K562 (cell line): Measurements from ENCODE around the gene LPIN3. TPM values are rescaled to one million over a fixed set of nuclear protein-coding genes. Genes with fewer than 3 reads are reported as not detected.

Experiments
- ATF3 ChIP-seq, 2 experiments: fragments of 450-650 bp in 1 of 2; sonication (generic) in 1 of 2; formaldehyde crosslinking in 1 of 2; IDR thresholded peaks in 1 of 2; conservative IDR thresholded peaks in 1 of 2; 2 replicates each; pipeline versions ENCODE4 v1.6.1 to v1.8.1; 2016 to 2023; ENCODE audit warnings: mild to moderate bottlenecking in 2 of 2, moderate library complexity in 2 of 2, inconsistent platforms in 1 of 2, missing genetic modification reagents in 1 of 2
- HCFC1 ChIP-seq: IDR thresholded peaks from 2 replicates; pipeline ENCODE4 v1.6.1; 2012; ENCODE audit warnings: low read depth, low read length, improper control_type of control experiment
- ID3 ChIP-seq, 2 experiments: fragments of 250-450 bp in 1 of 2; fragments of 450-650 bp in 1 of 2; sonication (Bioruptor Pico) in 1 of 2; IDR thresholded peaks; 2 replicates each; pipeline versions ENCODE4 v1.6.1 to v1.8.0; 2016 to 2021; ENCODE audit warnings: mild to moderate bottlenecking in 2 of 2, moderate library complexity in 2 of 2, missing compliant biosample characterization in 1 of 2, missing genetic modification characterization in 1 of 2
- POLR2G ChIP-seq: fragments of 200-400 bp; formaldehyde crosslinking; IDR thresholded peaks from 2 replicates; pipeline ENCODE4 v1.6.1; 2017; ENCODE audit warnings: low read depth, mild to moderate bottlenecking, antibody characterized with exemption, low read length, moderate library complexity
- ZNF609 ChIP-seq: sonication (generic); formaldehyde crosslinking; IDR thresholded peaks from 2 replicates; pipeline ENCODE4 v1.8.1; 2023; ENCODE audit warnings: missing genetic modification reagents, mild to moderate bottlenecking, borderline replicate concordance
- polyA plus RNA-seq, 8 experiments: library from polyadenylated mRNA; depleted of rRNA in 4 of 8; stranded (reverse) in 5 of 8; unstranded in 3 of 8; fragments of >200 nt; fragmentation: Nextera tagmentation in 2 of 8; fragmentation: Illumina TruSeq in 1 of 8; extraction: Ambion mirVana in 2 of 8; extraction: Trizol in 1 of 8; gene quantifications; 2 replicates each; pipeline versions ENCODE4 v1.2.1 to v1.2.3, GENCODE V29; 2011 to 2014; ENCODE audit warnings: inconsistent platforms in 1 of 8, missing spikeins in 1 of 8
- total RNA-seq, 7 experiments: library from RNA; depleted of rRNA in 6 of 7; stranded (reverse); fragments of >200 nt in 6 of 7; fragmentation: Illumina TruSeq in 2 of 7; extraction: Trizol in 2 of 7; gene quantifications; 2 replicates each; pipeline versions ENCODE4 v1.2.1 to v1.2.3, GENCODE V29; 2011 to 2021; ENCODE audit warnings: low replicate concordance in 1 of 7

The LPIN3 gene
- total and polyA plus RNA-seq, 9 of the 15 experiments (the other 6 are each of a cell fraction or from before 2014, with no cell fraction given): 2.2 to 10.4 (median 5.9) TPM

- TF ChIP-seq ATF3 (IDR thresholded peaks at IDR 0.05) (no peak), ATF3 (CRISPR knock-in tag; conservative IDR thresholded peaks at IDR 0.05) (no peak), ID3 (CRISPR knock-in tag; IDR thresholded peaks at IDR 0.05) (no peak), ID3 (tag; IDR thresholded peaks at IDR 0.05) (no peak), ZNF609 (CRISPR knock-in tag) (no peak), HCFC1 (no peak), POLR2G (no peak)
Observed at GRCh38 chr20:41395667-41396664, 55.3 kb downstream of the LPIN3 start (continued).
